GM21390 (cell line): ENCODE results near the gene MTERF2.

ENCODE experiments used
- ATAC-seq: cut with Tn5 transposase; IDR thresholded peaks from one replicate; pipeline ENCODE4 v1.9.1; 2021; ENCODE audit not compliant: unreplicated experiment

Gene MTERF2

DNA sequence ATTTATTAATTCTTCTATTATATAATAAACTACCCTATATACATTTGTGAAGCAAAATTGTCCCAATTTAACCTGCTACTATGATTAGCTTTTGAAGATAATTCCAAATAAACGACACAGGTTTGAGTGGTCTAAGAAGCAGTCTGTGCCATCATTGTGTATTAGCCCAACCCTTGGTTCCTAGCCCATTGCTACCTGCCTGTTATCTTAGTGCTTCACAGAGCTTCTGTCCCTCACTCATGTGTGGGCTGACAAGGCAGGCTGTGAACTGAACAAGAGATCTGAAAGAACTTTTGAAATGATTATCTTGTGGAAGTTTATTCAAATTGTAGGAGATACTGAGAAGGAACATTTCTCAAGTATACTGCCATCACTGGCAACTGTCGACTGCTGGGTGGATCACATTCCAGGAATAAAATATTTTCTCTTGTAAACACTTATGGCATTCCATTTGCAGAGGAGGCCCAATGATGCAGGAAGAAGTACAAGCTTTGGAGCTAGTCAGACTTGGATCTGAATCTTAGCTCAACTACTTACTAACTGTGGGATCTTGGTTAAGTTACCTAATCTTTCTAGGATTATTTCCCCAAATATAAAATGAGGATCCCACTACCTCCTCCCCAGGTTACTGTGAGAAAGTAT lies 7.8 kb upstream of the MTERF2 start:
- ATAC-seq = no peak

DNA sequence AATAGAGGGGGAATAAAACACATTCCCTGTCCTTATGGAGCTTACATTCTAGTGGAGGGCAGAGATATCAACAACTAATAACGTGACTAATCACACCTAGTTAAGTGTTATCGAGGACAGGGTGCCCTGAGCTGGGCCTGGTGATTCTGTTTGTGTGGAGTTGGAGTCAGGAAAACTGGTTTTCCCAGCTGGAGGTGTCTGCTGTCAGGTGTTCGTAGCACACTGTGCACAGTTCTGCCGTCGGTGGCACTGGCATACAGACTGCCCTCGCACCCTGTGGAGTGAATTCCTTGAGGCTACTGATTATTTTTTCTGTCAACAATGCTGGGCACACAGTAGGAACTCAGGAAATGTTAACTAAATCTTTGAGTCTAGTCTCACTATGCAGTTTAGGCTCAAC lies 900 bp upstream of the MTERF2 start:
- no peak for ATAC-seq

DNA sequence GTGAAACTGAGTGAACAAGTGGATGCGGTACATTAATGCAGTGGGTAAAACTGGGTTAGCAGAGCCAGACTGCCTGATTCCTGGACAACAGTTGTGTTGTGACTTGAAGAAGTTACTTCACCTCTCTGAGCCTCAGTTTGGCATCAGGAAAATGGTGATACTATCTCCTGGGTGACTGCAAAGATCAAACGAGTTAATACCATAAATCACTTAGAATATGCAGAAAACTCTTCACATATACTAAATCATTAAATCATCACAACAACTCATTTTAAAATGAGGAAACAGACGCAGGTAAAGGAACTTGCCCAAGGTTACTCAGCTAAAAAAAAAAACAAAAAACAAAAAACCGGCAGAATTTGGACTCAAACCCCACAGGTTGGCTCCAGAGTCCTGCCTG lies 811 bp downstream of the MTERF2 start:
- no peak for ATAC-seq

DNA sequence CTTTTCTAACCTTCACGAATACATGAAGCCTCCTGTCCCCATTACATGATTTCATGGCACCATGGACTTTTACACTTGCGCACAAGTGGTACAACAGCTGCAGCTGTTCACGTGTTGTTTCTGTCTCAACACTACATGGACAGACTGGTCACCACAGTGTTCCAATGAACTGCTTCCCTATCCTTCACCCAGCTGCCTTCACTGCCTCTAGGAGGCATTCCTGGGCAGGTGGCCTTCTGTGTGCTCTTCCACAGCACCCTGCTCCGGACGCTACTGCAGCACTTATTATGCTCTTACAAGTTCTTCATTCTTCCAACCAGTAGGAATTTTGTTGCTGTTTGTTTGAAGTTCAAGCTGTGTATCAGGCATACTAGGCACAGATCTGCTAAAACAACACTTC lies 1.5 kb downstream of the MTERF2 start:
- no peak for ATAC-seq

DNA sequence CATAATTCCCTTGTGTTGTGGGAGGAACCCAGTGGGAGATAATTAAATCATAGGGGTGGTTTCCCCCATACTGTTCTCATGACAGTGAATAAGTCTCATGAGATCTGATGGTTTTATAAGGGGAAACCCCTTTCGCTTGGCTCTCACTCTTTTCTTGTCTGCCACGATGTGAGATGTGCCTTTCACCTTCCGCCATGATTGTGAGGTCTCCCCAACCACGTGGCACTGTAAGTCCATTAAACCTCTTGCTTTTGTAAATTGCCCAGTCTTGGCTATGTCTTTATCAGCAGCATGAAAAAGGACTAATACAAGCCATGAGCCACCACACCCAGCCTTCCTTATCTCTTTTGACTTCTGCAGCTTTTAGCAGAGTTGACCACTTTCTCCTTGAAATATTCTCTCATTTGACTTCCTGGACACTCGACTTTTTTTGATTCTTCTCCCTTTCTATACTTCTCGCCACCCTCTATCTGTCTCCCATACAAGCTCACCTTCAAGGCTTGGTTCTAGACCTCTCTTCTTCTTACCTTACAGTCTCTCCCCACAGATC lies 2.3 kb downstream of the MTERF2 start:
- no peak for ATAC-seq

DNA sequence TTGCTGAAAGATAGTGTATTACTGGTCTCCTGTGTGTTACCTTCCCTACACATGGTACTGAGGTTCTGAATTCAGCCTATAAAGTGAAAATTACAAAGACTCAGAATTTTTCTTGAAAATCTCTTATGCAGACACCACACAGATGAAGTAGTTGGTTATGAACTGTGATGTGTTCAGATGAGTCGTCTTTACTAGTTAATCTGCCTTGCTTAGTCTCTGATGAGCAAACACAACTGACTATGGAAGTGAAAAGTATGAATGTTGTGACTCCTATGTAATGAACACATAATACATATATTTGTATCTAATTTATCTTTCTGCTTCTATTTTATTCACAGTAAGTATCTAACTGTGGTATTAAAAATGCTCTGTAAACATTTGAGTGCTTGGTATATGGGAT lies 4.7 kb downstream of the MTERF2 start:
- ATAC-seq = no peak

DNA sequence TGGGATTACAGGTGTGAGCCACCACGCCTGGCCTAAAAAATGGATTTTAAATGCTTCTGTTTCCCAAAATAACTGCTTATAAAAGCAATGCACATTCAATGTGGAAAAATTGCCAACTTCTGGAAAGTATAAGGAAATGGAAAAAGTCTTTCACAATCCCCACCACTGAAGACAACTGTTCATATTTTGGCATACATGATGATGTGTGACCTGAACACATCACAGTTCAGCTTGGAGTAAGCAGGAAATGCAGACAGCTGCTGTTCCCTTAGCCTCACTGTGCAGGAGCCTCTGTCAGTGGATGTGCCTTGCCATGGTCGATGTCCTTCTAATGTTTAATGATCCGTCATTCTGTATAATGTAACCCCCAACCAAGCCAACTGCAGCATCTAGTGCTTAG lies 5.2 kb downstream of the MTERF2 start:
- ATAC-seq = no peak

DNA sequence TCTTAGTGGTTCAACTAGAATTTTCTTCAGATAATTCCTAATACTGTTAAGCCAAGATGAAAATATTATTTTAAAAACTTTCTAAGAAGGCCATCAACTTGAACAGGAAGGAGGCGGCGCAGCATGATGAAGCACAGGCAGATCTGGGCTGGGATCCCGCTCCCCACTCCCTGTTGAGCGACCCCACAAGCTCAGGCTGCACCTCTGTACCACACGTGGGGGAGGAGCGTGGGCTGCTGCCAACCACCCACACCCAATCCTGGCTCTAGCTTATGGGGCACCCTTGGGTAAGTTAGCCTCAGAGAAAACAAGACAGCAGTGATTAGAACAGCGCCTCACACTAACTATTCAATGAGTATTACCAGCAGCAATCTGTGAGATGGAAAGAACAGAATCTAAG lies 6.0 kb downstream of the MTERF2 start:
- ATAC-seq = no peak

DNA sequence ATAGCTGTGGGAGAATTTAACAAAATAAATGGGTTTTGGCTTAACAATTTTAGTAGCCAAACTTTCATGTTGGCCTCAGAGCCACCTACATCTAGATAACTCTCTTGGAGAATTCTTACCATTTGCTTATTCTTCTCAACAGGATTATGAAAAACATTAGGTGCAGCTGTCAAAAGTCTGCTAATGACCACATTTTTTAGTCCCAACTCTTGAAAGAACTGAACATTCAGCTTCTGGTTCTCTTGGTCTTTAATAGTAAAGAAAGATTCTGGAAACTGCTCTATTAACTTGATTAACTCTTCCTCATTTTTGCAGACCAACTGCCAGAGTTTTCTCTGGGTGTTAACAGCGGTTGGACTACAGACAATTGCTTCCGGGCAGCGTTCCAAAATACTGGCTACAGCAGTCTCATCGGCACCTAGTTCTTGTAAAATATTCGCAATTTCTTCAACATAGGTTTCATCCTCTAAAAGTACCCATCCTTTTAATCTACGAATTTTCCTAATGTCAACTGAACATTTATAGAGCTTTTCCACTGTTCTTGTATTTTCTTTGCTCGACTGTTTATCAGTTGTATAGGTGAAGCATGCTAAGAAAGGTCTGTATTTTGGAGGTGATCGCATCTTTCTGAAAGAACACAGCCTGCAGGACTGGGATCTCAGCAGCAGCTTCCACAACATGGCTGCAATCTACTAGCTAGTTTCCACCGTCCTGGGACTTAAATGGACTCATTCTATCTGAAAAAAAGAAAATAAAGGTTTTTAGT lies 8.7 kb downstream of the MTERF2 start:
- ATAC-seq = no peak

DNA sequence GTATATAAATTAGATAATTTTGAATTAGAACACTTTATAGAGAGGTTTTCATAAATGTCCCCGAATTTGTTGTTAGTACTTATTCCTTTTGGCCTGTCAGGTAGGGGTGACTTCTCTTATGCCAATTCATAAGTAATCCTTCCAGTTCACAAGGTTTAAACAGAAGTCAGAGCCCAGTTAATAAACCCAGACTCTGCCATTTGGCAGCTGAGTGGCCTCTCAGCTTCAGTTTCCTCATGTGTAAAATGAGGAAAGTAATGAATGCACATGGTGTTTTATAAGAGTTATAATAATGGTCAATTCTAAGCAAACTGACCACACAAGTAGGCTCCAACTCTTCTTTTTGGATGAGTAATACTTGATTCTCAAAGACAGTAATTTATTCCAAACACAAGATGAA lies 10.3 kb downstream of the MTERF2 start:
- no peak for ATAC-seq

DNA sequence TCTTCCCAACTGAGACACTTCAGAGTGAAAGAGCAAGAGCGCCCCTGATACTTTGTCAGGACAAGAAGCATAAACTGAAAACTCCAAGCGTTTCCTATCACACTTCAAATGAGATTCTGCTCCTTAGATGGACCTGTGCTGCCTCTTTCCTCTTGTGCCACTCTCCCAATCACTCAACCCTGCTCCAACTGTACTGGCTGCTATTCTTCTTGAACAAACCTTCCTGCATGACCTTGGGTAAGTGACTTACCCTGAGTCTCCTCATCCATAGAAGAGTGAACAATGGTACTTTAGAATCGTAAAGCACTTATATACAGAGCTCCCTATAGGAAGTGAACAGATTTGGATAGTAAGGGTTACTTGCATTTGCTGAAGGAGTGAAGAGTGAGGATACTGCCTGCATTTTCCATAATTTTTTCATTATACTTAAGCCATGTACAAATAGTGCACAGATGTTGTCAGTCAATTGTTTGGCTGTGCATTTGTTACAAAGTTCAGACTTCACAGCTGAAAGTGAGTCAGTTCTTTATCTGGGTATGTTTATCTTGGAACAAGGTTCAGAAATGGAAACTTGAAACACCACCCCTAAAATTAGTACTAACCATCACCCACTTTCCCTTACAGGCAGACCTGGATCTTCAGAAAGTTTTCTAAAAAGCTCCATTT lies 10.8 kb downstream of the MTERF2 start:
- ATAC-seq = no peak

DNA sequence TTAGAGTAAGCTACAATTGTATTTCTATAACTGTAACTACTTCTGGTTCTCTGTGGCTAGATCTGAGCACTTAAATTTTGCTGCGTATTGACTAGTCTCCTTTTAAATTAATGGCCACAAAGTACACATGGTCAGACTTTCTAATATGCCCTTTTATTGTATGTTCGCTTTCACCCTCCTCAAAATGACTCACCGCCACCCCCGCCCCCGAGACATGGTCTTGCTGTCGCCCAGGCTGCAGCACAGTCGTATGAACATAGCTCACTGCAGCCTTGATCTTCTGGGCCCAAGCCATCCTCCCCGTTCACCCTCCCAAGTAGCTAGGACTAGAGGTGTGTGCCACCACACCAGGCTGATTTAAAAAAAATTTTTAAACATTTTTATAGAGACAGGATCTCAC lies 11.8 kb downstream of the MTERF2 start:
- ATAC-seq = no peak

DNA sequence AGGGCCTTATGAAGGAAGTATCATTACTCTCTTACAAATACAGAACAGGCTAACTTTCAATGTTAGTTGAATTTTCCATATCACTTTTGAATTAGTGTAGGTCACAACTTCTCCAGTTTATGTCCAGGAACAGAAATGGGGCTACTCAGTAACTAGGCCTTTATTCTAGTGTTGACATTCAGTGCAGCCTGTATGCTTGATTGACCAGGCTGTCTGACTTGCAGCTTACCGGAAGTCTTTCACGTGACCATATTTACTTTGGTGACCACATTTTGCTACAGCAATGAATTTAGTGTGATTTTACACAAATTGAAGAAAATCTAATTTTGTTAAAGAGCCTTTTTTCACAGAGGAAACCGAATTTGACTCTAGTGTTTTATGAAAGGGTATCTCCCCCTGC lies 12.4 kb downstream of the MTERF2 start:
- peak; percentile 87 for ATAC-seq

DNA sequence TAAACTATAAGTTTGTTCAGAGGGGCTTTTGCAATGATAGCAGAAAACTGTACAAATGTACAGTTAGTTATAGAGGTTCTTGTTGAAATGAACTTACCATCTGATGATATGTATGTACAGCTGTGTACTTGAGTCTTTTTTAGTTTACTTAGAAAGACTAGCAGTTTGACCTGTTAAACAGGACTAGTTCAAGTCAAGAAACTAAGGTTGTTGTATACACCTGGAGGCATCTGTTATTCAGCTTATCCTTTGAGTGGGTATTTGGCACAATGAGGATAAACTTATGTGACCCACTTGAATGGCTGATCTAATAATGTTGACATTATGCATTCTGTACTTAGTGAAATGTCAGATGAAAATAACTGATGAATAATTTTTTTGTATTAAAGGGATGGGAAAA lies 13.4 kb downstream of the MTERF2 start:
- ATAC-seq = no peak

DNA sequence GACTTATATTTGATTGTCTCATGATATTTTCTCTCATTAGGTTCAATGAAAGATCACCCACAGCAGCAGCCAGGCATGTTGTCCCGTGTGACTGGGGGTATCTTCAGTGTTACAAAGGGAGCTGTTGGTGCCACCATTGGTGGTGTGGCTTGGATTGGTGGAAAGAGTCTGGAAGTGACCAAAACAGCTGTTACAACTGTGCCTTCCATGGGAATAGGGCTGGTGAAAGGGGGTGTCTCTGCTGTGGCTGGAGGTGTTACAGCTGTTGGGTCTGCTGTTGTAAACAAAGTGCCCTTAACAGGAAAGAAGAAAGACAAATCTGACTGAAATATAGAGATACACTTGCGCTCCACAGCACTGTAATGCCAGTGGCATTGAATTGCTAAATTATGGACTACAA lies 15.9 kb downstream of the MTERF2 start:
- no peak for ATAC-seq

DNA sequence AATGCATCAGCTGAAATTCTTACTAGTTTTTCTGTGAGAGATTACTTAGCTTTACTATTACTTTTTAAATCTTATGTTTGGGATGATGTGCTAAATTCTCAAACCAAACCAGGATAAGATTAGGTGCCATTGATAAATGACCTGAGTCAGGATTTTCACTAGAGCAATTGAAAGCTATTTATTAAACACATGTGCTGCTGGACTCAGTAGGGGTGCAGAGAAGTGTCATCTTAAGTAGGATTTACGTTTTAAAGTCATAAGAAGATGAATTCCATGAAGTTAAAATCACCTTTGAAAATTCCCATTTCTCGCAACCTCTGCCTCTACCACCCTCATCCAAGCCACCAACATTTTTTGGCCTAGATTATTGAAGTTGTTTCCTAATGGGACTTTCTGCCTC lies 22.4 kb downstream of the MTERF2 start:
- no peak for ATAC-seq

DNA sequence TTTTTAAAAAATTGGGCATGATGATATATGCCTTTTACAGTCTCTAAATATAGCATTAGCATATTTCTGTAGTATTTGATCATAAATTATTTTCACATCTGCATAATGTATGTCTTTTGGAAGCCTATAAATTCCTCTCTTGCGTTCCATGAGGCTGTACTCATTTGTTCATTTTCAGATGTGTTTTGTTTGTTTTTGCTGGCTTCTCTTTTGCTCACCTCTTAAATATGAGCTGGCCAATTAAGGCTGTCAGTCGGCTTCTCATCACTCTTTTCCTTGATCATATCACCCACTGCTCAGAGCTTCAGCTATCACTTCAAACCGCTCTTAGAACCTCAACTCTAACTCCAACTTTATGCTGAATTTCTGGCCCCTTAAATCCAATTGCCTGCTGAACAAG lies 24.7 kb downstream of the MTERF2 start:
- no peak for ATAC-seq

DNA sequence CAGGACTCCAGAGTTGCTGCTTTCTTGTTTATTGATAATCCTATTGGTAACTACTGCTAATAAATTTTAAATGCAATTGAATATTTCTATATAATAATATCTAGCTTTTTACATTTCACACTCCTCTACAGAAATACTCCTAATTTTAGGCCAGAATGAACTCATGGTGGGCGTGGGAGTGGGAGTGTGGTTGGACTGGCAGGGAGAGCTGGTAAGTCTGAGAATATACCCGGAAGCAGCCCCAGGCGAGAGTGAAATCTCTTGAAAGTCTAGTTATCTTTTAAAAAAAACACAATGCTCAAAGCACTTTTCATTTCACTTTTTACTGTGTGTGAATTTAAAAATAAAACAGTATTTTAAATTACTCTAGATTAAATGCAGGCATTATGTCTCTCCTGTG lies 26.5 kb downstream of the MTERF2 start:
- no peak for ATAC-seq

DNA sequence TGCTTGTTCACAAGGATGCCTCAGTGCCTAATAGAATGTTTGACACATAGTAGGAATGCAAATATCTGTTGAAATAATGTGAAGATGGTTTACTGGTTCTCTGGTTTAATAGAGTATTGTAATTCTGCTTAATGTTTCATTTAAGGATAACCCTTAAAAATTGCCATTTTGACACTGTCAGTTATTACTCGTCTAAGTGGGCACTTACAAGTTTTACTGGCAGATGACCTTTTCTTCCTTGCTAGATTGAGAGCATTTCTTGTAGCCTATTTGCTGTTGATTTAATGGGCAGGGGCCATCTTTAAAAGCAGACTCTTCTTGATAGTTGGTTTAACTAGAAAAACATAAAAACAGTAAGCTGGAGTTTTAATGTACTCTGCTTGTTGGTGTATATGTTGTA lies 29.4 kb downstream of the MTERF2 start:
- no peak for ATAC-seq

DNA sequence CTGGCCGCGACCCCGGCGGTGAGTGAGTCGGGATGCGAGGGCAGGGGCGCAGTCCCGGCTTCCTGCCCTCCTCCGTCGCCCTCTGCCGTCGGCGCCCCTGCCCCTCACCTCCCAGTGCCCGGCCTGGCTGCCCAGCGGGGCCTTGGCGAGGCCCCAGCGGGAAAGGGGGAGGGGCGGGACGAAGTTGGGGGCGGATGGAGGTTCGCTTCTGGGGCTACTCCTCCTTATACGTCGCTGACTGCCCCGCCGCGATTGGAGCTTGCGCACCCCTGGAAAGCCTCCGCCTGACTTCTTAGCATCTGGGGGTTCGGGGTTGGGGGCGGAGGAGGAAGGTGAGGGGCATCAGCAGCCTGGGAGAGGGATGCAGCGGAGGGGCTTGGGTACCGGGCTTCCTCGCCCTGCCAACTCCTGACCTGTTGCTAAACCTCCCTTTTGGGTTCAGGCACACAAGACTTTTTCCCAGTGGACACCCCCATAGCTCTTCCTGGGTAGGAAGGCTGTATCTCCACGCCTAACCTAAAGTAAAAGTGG lies 30.8 kb downstream of the MTERF2 start:
- ATAC-seq = peak; percentile 34

DNA sequence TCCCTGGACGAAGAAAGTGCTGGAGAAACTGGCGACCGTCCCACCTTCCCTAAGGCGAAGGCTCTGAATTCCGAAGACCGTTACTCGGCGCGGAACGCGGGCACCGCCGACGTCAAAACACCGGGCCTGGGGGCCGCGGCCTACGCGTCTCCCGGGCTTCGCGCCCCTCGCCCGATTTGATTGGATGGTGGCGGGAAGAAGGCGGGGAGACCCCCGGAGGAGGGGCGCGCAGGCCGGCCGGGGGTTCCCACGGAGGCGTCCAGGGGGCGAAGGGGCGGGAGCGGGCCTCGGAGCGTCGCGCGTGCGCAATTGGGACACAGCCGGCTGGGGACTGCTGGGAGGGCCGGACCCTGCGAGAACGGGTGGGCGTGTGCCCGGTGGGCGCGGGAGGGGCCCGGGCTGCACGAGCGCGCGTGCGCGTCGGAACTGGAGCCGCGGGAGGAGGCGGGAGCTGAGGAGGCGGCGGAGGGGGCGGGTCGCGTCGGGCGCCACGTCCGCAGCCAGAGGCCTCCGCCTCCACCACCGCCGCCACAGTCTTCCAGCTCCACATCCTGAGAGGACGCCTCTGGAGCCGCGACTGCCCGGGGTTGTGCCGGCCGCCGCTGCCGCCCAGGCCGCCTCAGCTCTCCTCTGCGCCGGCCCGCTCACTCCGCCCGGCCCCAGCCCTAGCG lies 31.4 kb downstream of the MTERF2 start, which contains the start of gene TMEM263:
TSS of gene TMEM263 (plus strand) at position 531 of the 671 bp plus-strand sequence. CDS start 11,210 bp downstream, outside the sequence.
- peak; percentile 73 for ATAC-seq
